Measurements from ENCODE around the gene KDM6B.

- no peak for TF ChIP-seq ZNF501 (tag by site-specific recombination; IDR thresholded peaks at IDR 0.05)
- TF ChIP-seq, protein P1, sequence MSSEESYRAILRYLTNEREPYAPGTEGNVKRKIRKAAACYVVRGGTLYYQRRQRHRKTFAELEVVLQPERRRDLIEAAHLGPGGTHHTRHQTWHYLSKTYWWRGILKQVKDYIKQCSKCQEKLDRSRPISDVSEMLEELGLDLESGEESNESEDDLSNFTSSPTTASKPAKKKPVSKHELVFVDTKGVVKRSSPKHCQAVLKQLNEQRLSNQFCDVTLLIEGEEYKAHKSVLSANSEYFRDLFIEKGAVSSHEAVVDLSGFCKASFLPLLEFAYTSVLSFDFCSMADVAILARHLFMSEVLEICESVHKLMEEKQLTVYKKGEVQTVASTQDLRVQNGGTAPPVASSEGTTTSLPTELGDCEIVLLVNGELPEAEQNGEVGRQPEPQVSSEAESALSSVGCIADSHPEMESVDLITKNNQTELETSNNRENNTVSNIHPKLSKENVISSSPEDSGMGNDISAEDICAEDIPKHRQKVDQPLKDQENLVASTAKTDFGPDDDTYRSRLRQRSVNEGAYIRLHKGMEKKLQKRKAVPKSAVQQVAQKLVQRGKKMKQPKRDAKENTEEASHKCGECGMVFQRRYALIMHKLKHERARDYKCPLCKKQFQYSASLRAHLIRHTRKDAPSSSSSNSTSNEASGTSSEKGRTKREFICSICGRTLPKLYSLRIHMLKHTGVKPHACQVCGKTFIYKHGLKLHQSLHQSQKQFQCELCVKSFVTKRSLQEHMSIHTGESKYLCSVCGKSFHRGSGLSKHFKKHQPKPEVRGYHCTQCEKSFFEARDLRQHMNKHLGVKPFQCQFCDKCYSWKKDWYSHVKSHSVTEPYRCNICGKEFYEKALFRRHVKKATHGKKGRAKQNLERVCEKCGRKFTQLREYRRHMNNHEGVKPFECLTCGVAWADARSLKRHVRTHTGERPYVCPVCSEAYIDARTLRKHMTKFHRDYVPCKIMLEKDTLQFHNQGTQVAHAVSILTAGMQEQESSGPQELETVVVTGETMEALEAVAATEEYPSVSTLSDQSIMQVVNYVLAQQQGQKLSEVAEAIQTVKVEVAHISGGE (tag by site-specific recombination; conservative IDR thresholded peaks at IDR 0.05; ENCODE audit: low read depth): no peak
- TF ChIP-seq, protein P2, sequence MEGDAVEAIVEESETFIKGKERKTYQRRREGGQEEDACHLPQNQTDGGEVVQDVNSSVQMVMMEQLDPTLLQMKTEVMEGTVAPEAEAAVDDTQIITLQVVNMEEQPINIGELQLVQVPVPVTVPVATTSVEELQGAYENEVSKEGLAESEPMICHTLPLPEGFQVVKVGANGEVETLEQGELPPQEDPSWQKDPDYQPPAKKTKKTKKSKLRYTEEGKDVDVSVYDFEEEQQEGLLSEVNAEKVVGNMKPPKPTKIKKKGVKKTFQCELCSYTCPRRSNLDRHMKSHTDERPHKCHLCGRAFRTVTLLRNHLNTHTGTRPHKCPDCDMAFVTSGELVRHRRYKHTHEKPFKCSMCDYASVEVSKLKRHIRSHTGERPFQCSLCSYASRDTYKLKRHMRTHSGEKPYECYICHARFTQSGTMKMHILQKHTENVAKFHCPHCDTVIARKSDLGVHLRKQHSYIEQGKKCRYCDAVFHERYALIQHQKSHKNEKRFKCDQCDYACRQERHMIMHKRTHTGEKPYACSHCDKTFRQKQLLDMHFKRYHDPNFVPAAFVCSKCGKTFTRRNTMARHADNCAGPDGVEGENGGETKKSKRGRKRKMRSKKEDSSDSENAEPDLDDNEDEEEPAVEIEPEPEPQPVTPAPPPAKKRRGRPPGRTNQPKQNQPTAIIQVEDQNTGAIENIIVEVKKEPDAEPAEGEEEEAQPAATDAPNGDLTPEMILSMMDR (tag by site-specific recombination; IDR thresholded peaks at IDR 0.05): no peak
- TF ChIP-seq KLF8 (tag by site-specific recombination; IDR thresholded peaks at IDR 0.05): no peak
- TF ChIP-seq KLF10 (tag by site-specific recombination; IDR thresholded peaks at IDR 0.05): no peak
These were observed 43.9 kb upstream of the KDM6B start for GRCh38 chr17:7790150-7790549.
